Activated CD8-positive, alpha-beta memory T cell treated with anti-CD3 and anti-CD28 coated beads for 48 hours (primary cell): ENCODE measurements around the gene GTF2E1.
"Not testable (repeated sequence)": the region's sequence is repeated elsewhere in the genome, so short reads cannot be mapped to it uniquely, and the experiment has no call there.

ENCODE experiments used
- DNase-seq, 3 experiments: peaks; one replicate each; pipeline ENCODE4 v3.0.0-alpha.2; 2020; ENCODE audit warnings: low read depth in 2 of 3, low spot score in 2 of 3

Gene GTF2E1

GRCh38 chr3:120742198-120742848, at the start of gene GTF2E1, which contains the start of gene RABL3:
Gene GTF2E1, plus strand, starts transcription at chr3:120742744. Its CDS starts 7,809 bp downstream, at chr3:120750553.
Gene RABL3, minus strand, starts transcription at chr3:120742516. Its CDS starts 9 bp downstream, at chr3:120742507.
- peak; percentile 82 to 89 (median 85) for DNase-seq

- DNase-seq = no peak
Observed at GRCh38 chr3:120693439-120694171, 48.9 kb upstream of the GTF2E1 start.

GRCh38 chr3:120699333-120699732, 43.2 kb upstream of the GTF2E1 start:
- no peak for DNase-seq

GRCh38 chr3:120705884-120706582, 36.5 kb upstream of the GTF2E1 start:
- no peak for DNase-seq

- DNase-seq = no peak
Observed at GRCh38 chr3:120706950-120707349, 35.6 kb upstream of the GTF2E1 start.

GRCh38 chr3:120708408-120708807, 34.1 kb upstream of the GTF2E1 start:
- DNase-seq = no peak

- no peak for DNase-seq
Observed at GRCh38 chr3:120710369-120710768, 32.2 kb upstream of the GTF2E1 start.

- DNase-seq = no peak
Observed at GRCh38 chr3:120713262-120713661, 29.3 kb upstream of the GTF2E1 start.

- peak in 1 of 3 experiments; percentile 32 for DNase-seq
Observed at GRCh38 chr3:120719167-120719834, 23.2 kb upstream of the GTF2E1 start.

- no peak for DNase-seq
Observed at GRCh38 chr3:120726791-120727190, 15.8 kb upstream of the GTF2E1 start.

- no peak for DNase-seq
Observed at GRCh38 chr3:120730576-120731542, 11.7 kb upstream of the GTF2E1 start.

- DNase-seq = not testable (repeated sequence)
Observed at GRCh38 chr3:120738006-120738405, 4.5 kb upstream of the GTF2E1 start.

GRCh38 chr3:120741320-120741719, 1.2 kb upstream of the GTF2E1 start:
- DNase-seq = no peak

GRCh38 chr3:120741837-120742197, 727 bp upstream of the GTF2E1 start:
- DNase-seq = no peak

- no peak for DNase-seq
Observed at GRCh38 chr3:120742849-120743365, 363 bp downstream of the GTF2E1 start.

GRCh38 chr3:120743556-120744195, 1.1 kb downstream of the GTF2E1 start:
- DNase-seq = no peak

GRCh38 chr3:120745466-120745865, 2.9 kb downstream of the GTF2E1 start:
- DNase-seq = no peak

- DNase-seq = no peak
Observed at GRCh38 chr3:120749843-120750242, 7.3 kb downstream of the GTF2E1 start.

GRCh38 chr3:120752230-120752629, 9.7 kb downstream of the GTF2E1 start:
- no peak for DNase-seq

- no peak for DNase-seq
Observed at GRCh38 chr3:120752865-120753264, 10.3 kb downstream of the GTF2E1 start.
